ENCODE results near the gene ZNF689. TPM values are rescaled to one million over a fixed set of nuclear protein-coding genes. Genes with fewer than 3 reads are reported as not detected.

ZNF689 gene
- total and polyA plus RNA-seq, 2 of the 13 experiments (the other 11 are each of a cell fraction or from before 2014, with no cell fraction given), result 9.7 to 19.5 TPM

GRCh38 chr16:30651124-30652004 lies 41.2 kb upstream of the ZNF689 start (continued):
- peak; percentile 73; the same call in 1 of the 2 replicates for TF ChIP-seq GABPB1 (CRISPR knock-in tag; IDR thresholded peaks at IDR 0.05)
- TF ChIP-seq ZNF274 (CRISPR knock-in tag; IDR thresholded peaks at IDR 0.05), result no peak
- TF ChIP-seq ZNF264 (CRISPR knock-in tag; IDR thresholded peaks at IDR 0.05), result no peak
- 0 out of 2 replicates have a peak, but pooled peaks have one; percentile 6 for TF ChIP-seq ZBTB33 (CRISPR knock-in tag; IDR thresholded peaks at IDR 0.05)
- TF ChIP-seq HOMEZ (CRISPR knock-in tag; IDR thresholded peaks at IDR 0.05; ENCODE audit: low read depth), result no peak
- TF ChIP-seq NBN (conservative IDR thresholded peaks at IDR 0.05), result no peak
- TF ChIP-seq ZNF501 (CRISPR knock-in tag; IDR thresholded peaks at IDR 0.05), result peak; percentile 30
- TF ChIP-seq ZNF530 (CRISPR knock-in tag; IDR thresholded peaks at IDR 0.05; ENCODE audit: low read depth), result no peak
- peak; percentile 74; the same call in 1 of the 2 replicates for TF ChIP-seq KMT2A (CRISPR knock-in tag; IDR thresholded peaks at IDR 0.05)
- TF ChIP-seq MYC (CRISPR knock-in tag; IDR thresholded peaks at IDR 0.05; ENCODE audit: borderline replicate concordance), result peak; percentile 67
- no peak for TF ChIP-seq ZNF543 (CRISPR knock-in tag; IDR thresholded peaks at IDR 0.05)
- TF ChIP-seq ZBTB44 (CRISPR knock-in tag; IDR thresholded peaks at IDR 0.05), result no peak; the same call in 1 of the 2 replicates
- TF ChIP-seq ZNF136 (CRISPR knock-in tag; IDR thresholded peaks at IDR 0.05; ENCODE audit: low read depth), result no peak
- 0 out of 2 replicates have a peak, but pooled peaks have one; percentile 57 for TF ChIP-seq ZNF232 (CRISPR knock-in tag; IDR thresholded peaks at IDR 0.05; ENCODE audit: borderline replicate concordance)
- 0 out of 2 replicates have a peak, but pooled peaks have one; percentile 19 for TF ChIP-seq DMAP1 (CRISPR knock-in tag; IDR thresholded peaks at IDR 0.05)
- no peak for TF ChIP-seq ATF4 (CRISPR knock-in tag; IDR thresholded peaks at IDR 0.05)
- no peak for TF ChIP-seq ZNF616 (CRISPR knock-in tag; IDR thresholded peaks at IDR 0.05; ENCODE audit: low read depth)
- peak; percentile 88 for TF ChIP-seq SALL2 (CRISPR knock-in tag; IDR thresholded peaks at IDR 0.05)
- TF ChIP-seq SETDB1 (CRISPR knock-in tag; IDR thresholded peaks at IDR 0.05; ENCODE audit: borderline replicate concordance), result no peak
- TF ChIP-seq KDM5A (IDR thresholded peaks at IDR 0.05; ENCODE audit: borderline replicate concordance, low read length), result 0 out of 2 replicates have a peak, but pooled peaks have one; percentile 44
- no peak; the same call in 1 of the 2 replicates for TF ChIP-seq BRD4 (CRISPR knock-in tag; IDR thresholded peaks at IDR 0.05)
- TF ChIP-seq MBD4 (IDR thresholded peaks at IDR 0.05; ENCODE audit: borderline replicate concordance, low read length), result no peak
- TF ChIP-seq RARG (CRISPR knock-in tag; IDR thresholded peaks at IDR 0.05; ENCODE audit: low read depth), result no peak

Measured in HepG2 (cell line).